ENCODE data around the gene SLC44A5. TPM values are rescaled to one million over a fixed set of nuclear protein-coding genes. Genes with fewer than 3 reads are reported as not detected.
"Not testable (repeated sequence)": the region's sequence is repeated elsewhere in the genome, so short reads cannot be mapped to it uniquely, and the experiment has no call there.

The SLC44A5 gene
- total RNA-seq, 4 donors from 2014 or later: 0.15 to 0.58 TPM; not detected in 2

DNA sequence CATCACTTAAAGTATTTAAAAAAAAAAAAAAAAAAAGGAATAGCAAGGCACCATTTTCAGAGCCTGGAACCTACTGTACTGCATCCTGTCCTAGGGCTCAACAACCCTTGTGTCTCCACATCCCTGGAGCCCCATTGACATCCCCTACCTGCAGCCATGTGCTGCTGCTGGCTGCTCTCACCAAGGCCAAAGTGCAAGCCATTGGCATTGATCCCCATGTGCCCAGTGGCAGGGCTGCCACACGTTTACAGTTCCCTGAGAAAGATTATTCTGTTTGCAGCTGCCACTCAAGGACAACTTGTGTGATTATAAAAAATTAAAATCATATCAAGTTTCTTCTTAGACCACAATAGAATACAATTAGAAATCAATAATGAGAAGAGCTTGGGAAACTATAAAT, 346.8 kb downstream of the SLC44A5 start:
- H3K9me3 ChIP-seq: no peaks in the 10 kb centered on the region
- no peaks in the 10 kb centered on the region for H3K27me3 ChIP-seq
- DNase-seq (no peak), ATAC-seq (no peak)
- intact Hi-C loops (cut with DNase I; ENCODE audit: low total_unique reads): loop anchor here (10.0 kb wide), 1 partner anchor 371 kb away; no protein-coding TSS in a partner anchor
- no peak overlapping the region for H3K4me3 ChIP-seq
- H3K27ac ChIP-seq: no peak overlapping the region
- in situ Hi-C loops (cut with MboI; ENCODE audit: low sequenced_read_pairs in 4 of 4): loop anchor here in 2 of 4 donors (10.0 to 25.0 kb wide), 2 partner anchors 348 to 371 kb away; partner anchors contain the start of gene SLC44A5 (in 1 of the 2)
- TF ChIP-seq, protein P1, sequence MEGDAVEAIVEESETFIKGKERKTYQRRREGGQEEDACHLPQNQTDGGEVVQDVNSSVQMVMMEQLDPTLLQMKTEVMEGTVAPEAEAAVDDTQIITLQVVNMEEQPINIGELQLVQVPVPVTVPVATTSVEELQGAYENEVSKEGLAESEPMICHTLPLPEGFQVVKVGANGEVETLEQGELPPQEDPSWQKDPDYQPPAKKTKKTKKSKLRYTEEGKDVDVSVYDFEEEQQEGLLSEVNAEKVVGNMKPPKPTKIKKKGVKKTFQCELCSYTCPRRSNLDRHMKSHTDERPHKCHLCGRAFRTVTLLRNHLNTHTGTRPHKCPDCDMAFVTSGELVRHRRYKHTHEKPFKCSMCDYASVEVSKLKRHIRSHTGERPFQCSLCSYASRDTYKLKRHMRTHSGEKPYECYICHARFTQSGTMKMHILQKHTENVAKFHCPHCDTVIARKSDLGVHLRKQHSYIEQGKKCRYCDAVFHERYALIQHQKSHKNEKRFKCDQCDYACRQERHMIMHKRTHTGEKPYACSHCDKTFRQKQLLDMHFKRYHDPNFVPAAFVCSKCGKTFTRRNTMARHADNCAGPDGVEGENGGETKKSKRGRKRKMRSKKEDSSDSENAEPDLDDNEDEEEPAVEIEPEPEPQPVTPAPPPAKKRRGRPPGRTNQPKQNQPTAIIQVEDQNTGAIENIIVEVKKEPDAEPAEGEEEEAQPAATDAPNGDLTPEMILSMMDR (IDR thresholded peaks at IDR 0.05 in 4 of 5, conservative IDR thresholded peaks at IDR 0.05 in 1 of 5): no peak
- TF ChIP-seq POLR2A (IDR thresholded peaks at IDR 0.05): no peak
- H3K36me3 ChIP-seq: no peaks in the 10 kb centered on the region
- peaks cover 0 to 4% of the 10 kb centered on the region in 2 donors for H3K4me1 ChIP-seq

DNA sequence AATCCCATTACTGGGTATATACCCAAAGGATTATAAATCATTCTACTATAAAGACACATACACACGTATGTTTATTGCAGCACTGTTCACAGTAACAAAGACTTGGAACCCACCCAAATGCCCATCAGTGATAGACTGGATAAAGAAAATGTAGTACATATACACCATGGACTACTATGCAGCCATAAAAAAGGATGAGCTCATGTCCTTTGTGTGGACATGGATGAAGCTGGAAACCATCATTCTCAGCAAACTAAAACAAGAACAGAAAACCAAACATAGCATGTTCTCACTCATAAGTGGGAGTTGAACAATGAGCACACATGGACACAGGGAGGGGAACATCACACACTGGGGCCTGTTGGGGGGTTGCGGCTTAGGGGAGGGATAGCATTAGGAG, 347.3 kb downstream of the SLC44A5 start:
- intact Hi-C loops (cut with DNase I; ENCODE audit: low total_unique reads): loop anchor here (10.0 kb wide), 1 partner anchor 371 kb away; no protein-coding TSS in a partner anchor
- not testable (repeated sequence) for H3K27ac ChIP-seq, H3K4me1 ChIP-seq, H3K36me3 ChIP-seq, ATAC-seq, DNase-seq, H3K9me3 ChIP-seq, H3K4me3 ChIP-seq, H3K27me3 ChIP-seq
- in situ Hi-C loops (cut with MboI; ENCODE audit: low sequenced_read_pairs in 4 of 4): loop anchor here in 2 of 4 donors (10.0 to 25.0 kb wide), 2 partner anchors 349 to 371 kb away; partner anchors contain the start of gene SLC44A5 (in 1 of the 2)

DNA sequence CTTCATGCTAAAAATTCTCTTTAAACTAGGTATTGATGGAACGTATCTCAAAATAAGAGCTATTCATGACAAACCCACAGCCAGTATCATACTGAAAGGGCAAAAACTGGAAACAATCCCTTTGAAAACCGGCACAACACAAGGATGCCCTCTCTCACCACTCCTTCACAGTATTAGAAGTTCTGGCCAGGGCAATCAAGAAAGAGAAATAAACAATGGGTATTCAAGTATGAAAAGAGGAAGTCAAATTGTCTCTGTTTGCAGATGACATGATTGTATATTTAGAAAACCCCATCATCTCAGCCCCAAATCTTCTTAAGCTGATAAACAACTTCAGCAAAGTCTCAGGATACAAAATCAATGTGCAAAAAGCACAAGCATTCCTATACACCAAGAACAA, 349.0 kb downstream of the SLC44A5 start:
- not testable (repeated sequence) for H3K4me1 ChIP-seq, H3K4me3 ChIP-seq, ATAC-seq, H3K27ac ChIP-seq, H3K36me3 ChIP-seq, DNase-seq, H3K9me3 ChIP-seq, H3K27me3 ChIP-seq
- intact Hi-C loops (cut with DNase I; ENCODE audit: low total_unique reads) (loop anchor here (10.0 kb wide), 1 partner anchor 373 kb away; no protein-coding TSS in a partner anchor), in situ Hi-C loops (cut with MboI; ENCODE audit: low sequenced_read_pairs in 4 of 4) (loop anchor here in 2 of 4 donors (10.0 to 25.0 kb wide), 2 partner anchors 350 to 373 kb away; partner anchors contain the start of gene SLC44A5 (in 1 of the 2))

DNA sequence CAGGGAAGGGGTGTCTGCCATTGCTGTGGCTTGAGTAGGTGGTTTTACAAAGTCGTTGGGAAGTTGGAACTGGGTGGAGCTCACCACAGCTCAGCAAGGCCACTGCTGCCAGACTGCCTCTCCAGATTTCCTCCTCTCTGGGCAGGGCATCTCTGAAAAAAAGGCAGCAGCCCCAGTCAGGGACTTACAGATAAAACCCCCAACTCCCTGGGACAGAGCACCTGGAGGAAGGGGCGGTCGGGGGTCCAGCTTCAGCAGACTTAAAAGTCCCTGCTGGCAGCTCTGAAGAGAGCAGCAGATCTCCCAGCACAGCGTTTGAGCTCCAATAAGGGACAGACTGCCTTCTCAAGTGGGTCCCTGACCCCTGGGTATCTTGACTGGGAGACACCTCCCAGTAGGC, 352.6 kb downstream of the SLC44A5 start:
- in situ Hi-C loops (cut with MboI; ENCODE audit: low sequenced_read_pairs in 4 of 4) (loop anchor here in 1 of 4 donors (25.0 kb wide), 1 partner anchor 354 kb away; the partner anchor contains the start of gene SLC44A5), intact Hi-C loops (cut with DNase I; ENCODE audit: low total_unique reads) (no loop called here)
- DNase-seq (no peak), ATAC-seq (no peak)
- Histone ChIP-seq H3K4me3 (no peak overlapping the region), H3K36me3 (no peaks in the 10 kb centered on the region), H3K9me3 (no peaks in the 10 kb centered on the region), H3K4me1 (no peaks in the 10 kb centered on the region), H3K27me3 (no peaks in the 10 kb centered on the region), H3K27ac (no peak overlapping the region)
- TF ChIP-seq POLR2A (IDR thresholded peaks at IDR 0.05): no peak
- TF ChIP-seq, protein P1 (IDR thresholded peaks at IDR 0.05 in 4 of 5, conservative IDR thresholded peaks at IDR 0.05 in 1 of 5): no peak

DNA sequence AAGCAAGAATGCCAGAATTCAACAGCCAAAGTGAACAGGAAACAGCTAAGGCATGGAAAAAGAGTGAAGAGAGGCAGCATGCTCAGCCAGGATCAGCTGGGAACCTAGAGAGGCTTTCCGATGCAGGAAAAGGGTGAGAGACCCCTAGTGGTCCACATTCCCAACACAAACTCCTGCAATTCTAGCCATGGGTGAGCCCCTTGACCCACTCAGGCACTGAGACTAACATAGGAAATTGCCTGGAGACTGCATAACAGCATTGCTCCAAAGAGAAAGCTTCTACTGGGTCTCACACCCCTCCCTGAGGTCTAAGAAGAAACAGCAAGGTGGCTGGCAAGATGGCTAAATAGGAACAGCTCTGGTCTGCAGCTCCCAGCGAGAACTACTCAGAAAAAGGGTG, 353.5 kb downstream of the SLC44A5 start:
- Histone ChIP-seq H3K27ac (no peak overlapping the region), H3K9me3 (no peaks in the 10 kb centered on the region), H3K27me3 (no peaks in the 10 kb centered on the region), H3K36me3 (no peaks in the 10 kb centered on the region), H3K4me3 (no peak overlapping the region), H3K4me1 (no peaks in the 10 kb centered on the region)
- DNase-seq: no peak
- TF ChIP-seq, protein P1 (IDR thresholded peaks at IDR 0.05 in 4 of 5, conservative IDR thresholded peaks at IDR 0.05 in 1 of 5): no peak
- TF ChIP-seq POLR2A (IDR thresholded peaks at IDR 0.05): no peak
- in situ Hi-C loops (cut with MboI; ENCODE audit: low sequenced_read_pairs in 4 of 4) (loop anchor here in 1 of 4 donors (25.0 kb wide), 1 partner anchor 355 kb away; the partner anchor contains the start of gene SLC44A5), intact Hi-C loops (cut with DNase I; ENCODE audit: low total_unique reads) (no loop called here)
- ATAC-seq: no peak

DNA sequence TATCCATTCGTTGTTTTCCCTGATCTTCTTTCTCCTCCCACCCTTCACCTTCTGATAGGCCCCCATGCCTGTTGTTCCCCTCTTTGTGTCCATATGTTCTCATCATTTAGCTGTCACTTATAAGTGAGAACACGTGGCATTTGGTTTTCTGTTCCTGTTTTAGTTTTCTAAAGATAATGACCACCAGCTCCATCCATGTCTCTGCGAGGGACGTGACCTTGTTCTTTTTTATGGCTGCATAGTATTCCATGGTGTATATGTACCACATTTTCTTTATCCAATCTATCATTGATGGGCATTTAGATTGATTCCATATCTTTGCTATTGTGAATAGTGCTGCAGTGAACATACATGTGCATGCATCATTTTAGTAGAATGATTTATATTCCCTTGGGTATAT, 360.8 kb downstream of the SLC44A5 start:
- H3K4me3 ChIP-seq; H3K36me3 ChIP-seq; H3K27me3 ChIP-seq; H3K4me1 ChIP-seq; H3K9me3 ChIP-seq; H3K27ac ChIP-seq; ATAC-seq; DNase-seq; intact Hi-C loops (cut with DNase I; ENCODE audit: low total_unique reads): not testable (repeated sequence)
- in situ Hi-C loops (cut with MboI; ENCODE audit: low sequenced_read_pairs in 4 of 4): loop anchor here in 1 of 4 donors (25.0 kb wide), 1 partner anchor 362 kb away; the partner anchor contains the start of gene SLC44A5
